Measurements from ENCODE around the gene EPM2A.

GRCh38 chr6:145626857-145627256 is 108.5 kb downstream of the EPM2A start:
- TF ChIP-seq, protein P1, sequence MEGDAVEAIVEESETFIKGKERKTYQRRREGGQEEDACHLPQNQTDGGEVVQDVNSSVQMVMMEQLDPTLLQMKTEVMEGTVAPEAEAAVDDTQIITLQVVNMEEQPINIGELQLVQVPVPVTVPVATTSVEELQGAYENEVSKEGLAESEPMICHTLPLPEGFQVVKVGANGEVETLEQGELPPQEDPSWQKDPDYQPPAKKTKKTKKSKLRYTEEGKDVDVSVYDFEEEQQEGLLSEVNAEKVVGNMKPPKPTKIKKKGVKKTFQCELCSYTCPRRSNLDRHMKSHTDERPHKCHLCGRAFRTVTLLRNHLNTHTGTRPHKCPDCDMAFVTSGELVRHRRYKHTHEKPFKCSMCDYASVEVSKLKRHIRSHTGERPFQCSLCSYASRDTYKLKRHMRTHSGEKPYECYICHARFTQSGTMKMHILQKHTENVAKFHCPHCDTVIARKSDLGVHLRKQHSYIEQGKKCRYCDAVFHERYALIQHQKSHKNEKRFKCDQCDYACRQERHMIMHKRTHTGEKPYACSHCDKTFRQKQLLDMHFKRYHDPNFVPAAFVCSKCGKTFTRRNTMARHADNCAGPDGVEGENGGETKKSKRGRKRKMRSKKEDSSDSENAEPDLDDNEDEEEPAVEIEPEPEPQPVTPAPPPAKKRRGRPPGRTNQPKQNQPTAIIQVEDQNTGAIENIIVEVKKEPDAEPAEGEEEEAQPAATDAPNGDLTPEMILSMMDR (IDR thresholded peaks at IDR 0.05): no peak
- TF ChIP-seq POLR2A (IDR thresholded peaks at IDR 0.05): no peak
